OCI-LY7 (cell line): Measurements from ENCODE around the gene TWIST2.

Source experiments
- EZH2phosphoT487 ChIP-seq: fragments of 200-600 bp; sonication (generic); IDR thresholded peaks from 2 replicates; pipeline ENCODE4 v1.6.1; 2018; ENCODE audit warnings: low read depth, borderline replicate concordance, mild to moderate bottlenecking, mixed run types, antibody characterized with exemption, low read length, moderate library complexity, mixed read lengths
- TF ChIP-seq, protein P1 (sequence below): fragments of 200-600 bp; sonication (generic); conservative IDR thresholded peaks from 2 replicates; pipeline ENCODE4 v1.5.1; 2014; ENCODE audit warnings: mild to moderate bottlenecking, antibody characterized with exemption, low read length, moderate library complexity, mixed read lengths

DNA sequence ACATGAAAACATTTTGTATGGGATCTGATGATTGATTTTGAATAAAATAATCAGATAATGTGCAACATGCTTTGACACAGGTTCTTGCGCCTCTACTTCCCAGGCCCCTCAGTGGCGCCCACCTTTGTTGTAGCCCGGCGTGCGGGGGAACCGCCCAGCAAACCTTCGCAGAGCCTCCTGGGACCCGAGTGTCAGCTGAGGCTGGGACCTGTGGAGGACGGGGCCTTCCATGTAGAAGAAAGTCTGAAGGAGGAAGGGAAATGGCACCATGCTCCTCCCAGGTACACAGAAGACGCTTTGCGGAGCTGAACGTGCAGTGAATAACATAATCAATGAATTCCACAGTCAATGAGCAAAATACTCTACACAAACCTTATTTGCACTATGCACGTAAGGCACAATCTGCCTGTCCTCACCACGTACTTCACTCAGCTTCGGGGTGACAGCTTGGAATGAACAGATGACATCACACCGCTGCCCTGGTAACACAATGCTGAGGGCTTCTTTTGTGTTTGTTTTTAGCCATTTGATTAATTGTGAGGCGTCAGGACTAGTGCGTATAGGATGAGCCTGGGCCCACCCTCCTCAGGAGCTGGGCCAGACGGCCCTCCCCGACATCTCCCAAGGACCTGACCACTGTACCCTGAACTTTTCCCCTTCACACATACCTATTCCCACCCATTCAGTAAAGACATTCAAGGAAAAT, 78.1 kb downstream of the TWIST2 start:
- TF ChIP-seq, protein P1, sequence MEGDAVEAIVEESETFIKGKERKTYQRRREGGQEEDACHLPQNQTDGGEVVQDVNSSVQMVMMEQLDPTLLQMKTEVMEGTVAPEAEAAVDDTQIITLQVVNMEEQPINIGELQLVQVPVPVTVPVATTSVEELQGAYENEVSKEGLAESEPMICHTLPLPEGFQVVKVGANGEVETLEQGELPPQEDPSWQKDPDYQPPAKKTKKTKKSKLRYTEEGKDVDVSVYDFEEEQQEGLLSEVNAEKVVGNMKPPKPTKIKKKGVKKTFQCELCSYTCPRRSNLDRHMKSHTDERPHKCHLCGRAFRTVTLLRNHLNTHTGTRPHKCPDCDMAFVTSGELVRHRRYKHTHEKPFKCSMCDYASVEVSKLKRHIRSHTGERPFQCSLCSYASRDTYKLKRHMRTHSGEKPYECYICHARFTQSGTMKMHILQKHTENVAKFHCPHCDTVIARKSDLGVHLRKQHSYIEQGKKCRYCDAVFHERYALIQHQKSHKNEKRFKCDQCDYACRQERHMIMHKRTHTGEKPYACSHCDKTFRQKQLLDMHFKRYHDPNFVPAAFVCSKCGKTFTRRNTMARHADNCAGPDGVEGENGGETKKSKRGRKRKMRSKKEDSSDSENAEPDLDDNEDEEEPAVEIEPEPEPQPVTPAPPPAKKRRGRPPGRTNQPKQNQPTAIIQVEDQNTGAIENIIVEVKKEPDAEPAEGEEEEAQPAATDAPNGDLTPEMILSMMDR: no peak
- TF ChIP-seq EZH2phosphoT487: no peak
